Panc1 (cell line): ENCODE measurements around the gene CDCA3. TPM values are rescaled to one million over a fixed set of nuclear protein-coding genes. Genes with fewer than 3 reads are reported as not detected.

ENCODE experiments used
- ATAC-seq: fragments of 200-7000 bp; cut with Tn5 transposase; 2 replicates; pipeline ENCODE4 v1.9.1; 2020; ENCODE audit warnings: mild to moderate bottlenecking, moderate library complexity
- BruUV-seq: library from RNA; stranded (reverse); fragments of 400-500 nt; replicated peaks from 2 replicates; lab custom pipeline; 2021; lab: Mats Ljungman, UMichigan
- CTCF ChIA-PET: fragments of 300-600 bp; sonication (Branson Sonifier 250); formaldehyde crosslinking; loops from one replicate; lab custom pipeline; 2022; ENCODE audit warnings: antibody characterized with exemption; lab: Charles Lee
- POLR2A ChIA-PET: fragments of 300-600 bp; sonication (Branson Sonifier 250); formaldehyde crosslinking; loops from one replicate; lab custom pipeline; 2022; ENCODE audit warnings: antibody characterized with exemption; lab: Charles Lee
- DNase-seq: peaks from one replicate; pipeline ENCODE4 v3.0.0-alpha.2; 2010; ENCODE audit warnings: low read depth, low spot score
- H3K27ac ChIP-seq: 2 replicates; pipeline ENCODE4 v1.5.1; 2011; ENCODE audit warnings: mild to moderate bottlenecking, low read length, inconsistent platforms
- H3K27me3 ChIP-seq: fragments of 200-500 bp; sonication (Bioruptor generic); 2 replicates; pipeline ENCODE4 v1.6.0; 2014; ENCODE audit warnings: low read length, inconsistent platforms; ENCODE audit not compliant: control insufficient read depth, insufficient read depth
- H3K36me3 ChIP-seq: fragments of 200-500 bp; sonication (Bioruptor generic); 2 replicates; pipeline ENCODE4 v1.5.1; 2014; ENCODE audit warnings: inconsistent platforms, mild to moderate bottlenecking, low read length, moderate library complexity; ENCODE audit not compliant: control insufficient read depth, insufficient read depth
- H3K4me1 ChIP-seq: 2 replicates; pipeline ENCODE4 v1.5.1; 2011; ENCODE audit warnings: inconsistent platforms, mild to moderate bottlenecking, low read length, moderate library complexity; ENCODE audit not compliant: control insufficient read depth, insufficient read depth
- H3K4me3 ChIP-seq, 2 experiments: 2 replicates each; pipeline ENCODE4 v1.5.1; 2011 to 2012; ENCODE audit warnings: low read depth in 2 of 2, low read length in 2 of 2, mild to moderate bottlenecking in 2 of 2, inconsistent platforms in 1 of 2, moderate library complexity in 1 of 2
- H3K9me3 ChIP-seq: fragments of 200-500 bp; sonication (Bioruptor generic); 2 replicates; pipeline ENCODE4 v1.5.1; 2014; ENCODE audit warnings: low read depth, mild to moderate bottlenecking, inconsistent platforms, low read length, moderate library complexity; ENCODE audit not compliant: control insufficient read depth, insufficient read depth
- CTCF ChIP-seq: fragments of 450-650 bp; IDR thresholded peaks from 2 replicates; pipeline ENCODE4 v1.5.1; 2017; ENCODE audit warnings: mild to moderate bottlenecking
- POLR2AphosphoS5 ChIP-seq: IDR thresholded peaks from 2 replicates; pipeline ENCODE4 v1.6.1; 2012; ENCODE audit warnings: mild to moderate bottlenecking, low read depth, low read length, moderate library complexity
- REST ChIP-seq, 2 experiments: IDR thresholded peaks; 2 replicates each; pipeline ENCODE4 v1.6.1; 2011 to 2012; ENCODE audit warnings: low read depth in 2 of 2, control low read depth in 1 of 2, low read length in 1 of 2, mild to moderate bottlenecking in 1 of 2, moderate library complexity in 1 of 2; ENCODE audit not compliant: insufficient read depth in 1 of 2
- SIN3A ChIP-seq: IDR thresholded peaks from 2 replicates; pipeline ENCODE4 v1.6.1; 2012; ENCODE audit warnings: low read depth, mild to moderate bottlenecking, low read length, moderate library complexity, borderline replicate concordance; ENCODE audit not compliant: insufficient read depth
- TCF7L2 ChIP-seq: IDR thresholded peaks from 2 replicates; pipeline ENCODE4 v1.6.1; 2011; ENCODE audit warnings: mild to moderate bottlenecking, low read depth, low read length, inconsistent platforms
- in situ Hi-C: cut with HindIII; loops from 2 replicates; pipeline ENCODE4 v1.10.0; 2016; ENCODE audit warnings: low sequenced_read_pairs, low pct_unique_long_range_greater_than_20kb
- intact Hi-C: fragments of 100-400 bp; cut with micrococcal nuclease; formaldehyde crosslinking; loops from one replicate; pipeline ENCODE4 v1.10.0; 2022; ENCODE audit not compliant: unreplicated experiment
- total RNA-seq: library from RNA; stranded (reverse); gene quantifications from one replicate; pipeline ENCODE4 v1.2.1, GENCODE V29; 2021; ENCODE audit not compliant: unreplicated experiment

CDCA3 gene
- total RNA-seq, 1 experiment from 2014 or later = 59.0 TPM

GRCh38 chr12:6860116-6860515 lies 9.0 kb upstream of the CDCA3 start:
- peaks cover 4% of the 10 kb centered on the region for H3K36me3 ChIP-seq
- no peaks in the 10 kb centered on the region for H3K9me3 ChIP-seq
- no peak overlapping the region for H3K4me3 ChIP-seq
- ChIA-PET CTCF (interaction anchor here (0.6 kb wide), 1 partner anchor 58 kb away, joined by 3 read pairs; no protein-coding TSS in a partner anchor), POLR2A (no interaction called here)
- ATAC-seq (no peak), DNase-seq (no peak)
- no peaks in the 10 kb centered on the region for H3K27me3 ChIP-seq
- H3K27ac ChIP-seq = no peak overlapping the region
- intact Hi-C loops = no loop called here
- no peaks in the 10 kb centered on the region for H3K4me1 ChIP-seq
- TF ChIP-seq CTCF (no peak), REST (IDR thresholded peaks at IDR 0.05; ENCODE audit: insufficient read depth in 1 of 2, low read depth in 2 of 2, low read length in 1 of 2) (no peak), SIN3A (no peak), TCF7L2 (no peak), POLR2AphosphoS5 (no peak)
- no TSS peak for BruUV-seq
- in situ Hi-C loops = no loop called here

GRCh38 chr12:6858799-6859198 lies 7.7 kb upstream of the CDCA3 start:
- ChIA-PET CTCF (no interaction called here), POLR2A (no interaction called here)
- BruUV-seq = no TSS peak
- ATAC-seq = no peak
- Histone ChIP-seq H3K27me3 (no peaks in the 10 kb centered on the region), H3K36me3 (peaks cover 4% of the 10 kb centered on the region), H3K4me1 (no peaks in the 10 kb centered on the region; the same call in 1 of the 2 replicates), H3K27ac (no peak overlapping the region), H3K4me3 (no peak overlapping the region), H3K9me3 (no peaks in the 10 kb centered on the region)
- intact Hi-C loops (no loop called here), in situ Hi-C loops (no loop called here)
- no peak for DNase-seq
- TF ChIP-seq CTCF = no peak
- TF ChIP-seq TCF7L2 = no peak
- no peak for TF ChIP-seq POLR2AphosphoS5
- TF ChIP-seq REST (IDR thresholded peaks at IDR 0.05; ENCODE audit: insufficient read depth in 1 of 2, low read depth in 2 of 2, low read length in 1 of 2) = no peak
- TF ChIP-seq SIN3A = no peak
